Hindlimb muscle (tissue), 1 donor: ENCODE measurements around the gene LMBRD1. TPM values are rescaled to one million over a fixed set of nuclear protein-coding genes. Genes with fewer than 3 reads are reported as not detected.

ENCODE experiments used
- DNase-seq: peaks from one replicate; pipeline ENCODE4 v3.0.0-alpha.2; 2013
- polyA plus RNA-seq: library from polyadenylated mRNA; unstranded; fragments of 120-200 nt; gene quantifications from one replicate; pipeline ENCODE4 v1.2.1, GENCODE V29; 2013; ENCODE audit not compliant: insufficient read length

Gene LMBRD1
- polyA plus RNA-seq, 1 donor, result 38.1 TPM

- no peak for DNase-seq
Measured at GRCh38 chr6:69630767-69631166, 166.0 kb downstream of the LMBRD1 start.

GRCh38 chr6:69627625-69628024, 169.2 kb downstream of the LMBRD1 start:
- DNase-seq, result no peak

GRCh38 chr6:69624944-69625343, 171.9 kb downstream of the LMBRD1 start:
- DNase-seq, result no peak

Other genes with a start within 250 kb of the LMBRD1 start
- gene COL19A1, start 69.5 kb upstream of the LMBRD1 start, polyA plus RNA-seq, result 9.5 TPM